OCI-M2 (cell line): ENCODE measurements around the gene TSPAN1.

ENCODE experiments used
- DNase-seq: peaks from one replicate; lab custom pipeline; 2025; ENCODE audit not compliant: unreplicated experiment; lab: John Stamatoyannopoulos, UW

Gene TSPAN1

DNA sequence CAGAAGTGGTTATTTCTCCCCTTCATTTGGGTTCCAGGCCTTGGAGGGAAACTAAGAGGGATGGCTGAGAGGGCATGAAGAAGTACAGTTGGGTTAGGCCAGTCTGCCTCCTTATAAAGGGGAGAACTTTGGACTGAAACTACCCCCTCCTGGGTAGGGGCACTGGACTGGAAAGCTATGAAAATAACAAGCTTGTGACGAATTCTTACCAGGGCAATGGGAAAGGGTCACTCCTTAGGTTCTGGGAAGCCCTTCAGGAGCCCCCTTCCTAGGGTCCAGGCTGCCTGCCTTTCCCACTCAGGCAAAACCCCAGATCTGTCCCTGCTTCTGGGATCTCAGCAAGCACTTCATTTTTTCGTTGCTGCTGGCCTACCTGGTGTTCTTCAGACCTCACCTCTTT, 11.2 kb downstream of the TSPAN1 start:
- DNase-seq, result no peak

GRCh38 chr1:46187106-46187869, 12.4 kb downstream of the TSPAN1 start:
- DNase-seq, result no peak

DNA sequence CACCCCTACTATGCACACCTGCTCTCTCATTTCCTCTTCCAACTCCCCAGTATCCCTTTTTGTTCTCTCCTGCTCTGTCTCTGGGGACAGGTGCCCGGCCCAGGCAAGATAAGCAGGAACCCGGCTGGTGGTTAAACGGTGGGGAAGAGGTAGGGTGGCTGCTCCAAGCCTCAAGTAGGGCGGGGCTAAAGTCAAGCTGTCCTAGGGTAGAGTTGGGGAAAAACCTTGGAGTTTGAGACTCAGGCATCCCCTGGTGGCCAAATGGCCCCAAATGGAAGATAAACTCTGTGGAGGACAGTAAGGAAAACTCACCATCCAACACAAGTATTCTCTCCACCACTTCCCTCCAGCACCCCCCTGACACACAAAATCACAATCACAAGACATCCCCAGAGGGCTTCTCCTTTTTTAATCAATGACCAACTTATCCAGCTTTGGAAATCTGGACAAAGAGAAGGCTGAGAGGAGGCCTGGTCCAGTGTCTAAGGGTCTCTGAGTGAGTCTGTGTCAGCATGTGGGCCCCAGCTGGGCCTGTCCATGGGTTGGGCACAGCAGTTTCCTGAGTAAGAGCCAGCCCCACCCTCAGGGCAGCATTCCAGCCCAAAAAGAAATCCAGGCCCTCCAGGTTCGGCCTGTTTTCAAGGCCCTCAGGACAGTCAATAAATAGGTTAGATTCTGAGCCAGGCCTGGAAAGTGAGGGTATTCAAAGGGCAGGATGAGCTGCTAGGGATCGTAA, 13.6 kb downstream of the TSPAN1 start:
- DNase-seq, result no peak

- DNase-seq, result no peak
These were observed 15.7 kb downstream of the TSPAN1 start for GRCh38 chr1:46190539-46190938.

DNA sequence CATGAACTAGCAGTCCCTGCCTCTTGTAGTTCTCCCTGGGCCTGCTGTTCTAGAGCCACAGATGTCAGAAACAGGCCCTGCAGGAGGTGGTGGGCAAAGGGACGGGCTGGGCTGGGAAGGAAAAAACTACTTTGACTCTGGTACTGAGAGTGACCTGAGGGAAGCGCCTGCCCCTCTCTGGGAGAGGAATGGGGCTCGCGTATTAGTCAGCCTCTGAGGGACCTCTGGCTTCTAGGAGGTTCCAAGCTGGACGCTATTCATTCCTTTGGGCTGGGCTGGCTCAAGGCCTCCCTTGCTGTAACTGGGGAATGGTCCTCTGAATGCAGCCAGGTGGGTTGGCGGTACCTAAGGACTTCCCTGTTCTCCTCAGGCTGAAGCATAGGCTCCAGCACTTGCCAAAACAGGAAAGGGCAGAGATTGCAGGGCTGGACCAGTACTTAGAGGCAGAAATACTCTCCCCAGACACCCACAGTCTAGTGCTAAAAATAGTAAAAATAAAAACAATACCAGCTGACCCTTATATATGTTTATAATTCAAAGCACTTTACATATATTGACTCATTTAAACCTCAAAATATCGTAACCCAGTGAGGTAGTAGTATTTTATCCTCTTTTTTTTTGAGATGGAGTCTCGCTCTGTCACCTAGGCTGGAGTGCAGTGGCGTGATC, 16.3 kb downstream of the TSPAN1 start:
- DNase-seq, result no peak

- no peak for DNase-seq
These were observed 17.3 kb downstream of the TSPAN1 start for GRCh38 chr1:46192171-46192570.

- DNase-seq, result no peak
These were observed 18.4 kb downstream of the TSPAN1 start for GRCh38 chr1:46193285-46193684.

DNA sequence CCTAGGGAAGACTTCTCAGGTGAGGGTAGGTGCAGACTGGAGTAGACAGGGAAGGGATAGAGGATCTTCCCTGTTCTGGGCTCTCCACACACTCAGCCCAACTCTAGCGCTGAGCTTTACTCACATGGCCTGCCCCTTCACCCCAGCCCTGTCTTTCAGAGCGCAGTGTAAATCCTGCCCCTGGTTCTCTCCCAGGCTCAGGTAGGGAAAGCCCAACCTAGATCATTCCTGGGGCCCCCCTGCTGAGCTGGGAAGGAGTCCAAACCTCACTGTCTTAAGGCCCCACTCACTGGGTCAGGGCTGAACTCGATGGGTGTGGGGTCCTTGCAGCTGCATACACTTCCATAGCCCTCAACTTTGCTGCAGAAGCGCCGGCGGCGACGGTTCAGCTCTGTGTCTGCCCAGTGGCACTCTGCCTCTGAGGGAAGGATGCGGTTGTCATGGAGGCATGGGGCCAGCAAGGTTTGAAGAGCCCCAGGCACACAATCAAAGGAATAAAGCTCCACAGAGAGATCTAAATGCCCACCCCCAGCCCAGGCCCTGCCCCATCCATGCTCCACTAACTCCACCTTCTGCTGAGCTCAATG, 19.2 kb downstream of the TSPAN1 start:
- DNase-seq, result no peak

DNA sequence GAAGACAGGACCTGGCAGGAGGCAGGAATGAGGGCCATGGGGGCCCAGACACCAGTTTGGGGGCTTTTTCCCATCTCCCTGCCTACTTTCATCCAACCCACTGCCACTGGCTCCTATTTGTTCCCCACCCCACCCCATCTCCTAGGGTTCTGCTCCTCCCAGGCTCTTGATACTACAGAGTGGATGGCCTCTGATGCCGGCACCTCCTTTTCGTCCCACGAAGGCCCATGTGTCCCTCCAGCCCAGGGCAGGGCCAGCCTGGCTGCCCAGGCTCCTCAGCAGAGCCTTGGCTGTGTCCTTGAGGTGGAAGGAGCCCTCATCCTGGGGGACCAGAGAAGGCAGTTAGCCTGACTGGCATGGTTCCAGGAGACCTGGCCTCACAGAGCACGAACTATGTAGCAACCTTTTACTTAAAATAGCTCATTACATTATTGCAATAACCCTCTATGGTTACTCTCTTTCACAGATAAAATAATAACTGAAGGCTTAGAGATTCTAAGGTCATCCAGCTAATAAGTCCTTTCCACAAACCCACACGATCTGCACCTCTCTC, 19.8 kb downstream of the TSPAN1 start:
- DNase-seq, result no peak

- DNase-seq, result no peak
These were observed 21.7 kb downstream of the TSPAN1 start for GRCh38 chr1:46196609-46197008.

DNA sequence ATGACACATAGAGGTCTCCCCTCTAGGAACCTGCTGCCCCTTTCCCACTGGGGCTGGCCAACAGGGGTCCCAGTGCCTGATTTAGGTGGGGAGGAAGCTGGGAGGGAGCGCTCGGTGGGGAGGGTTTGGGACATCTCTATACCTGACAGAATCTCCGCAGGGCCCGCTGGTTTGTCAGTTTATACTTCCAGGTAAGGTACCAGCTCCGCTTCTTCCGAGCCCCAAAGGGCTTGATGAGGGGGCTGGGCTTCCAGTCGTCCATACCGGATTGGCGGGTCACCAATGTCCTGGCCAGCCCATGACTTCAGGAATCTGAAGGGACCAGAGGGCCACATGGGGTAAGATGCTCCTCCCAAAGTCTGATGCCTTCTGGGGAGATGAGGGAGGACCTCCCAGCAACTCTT, 22.7 kb downstream of the TSPAN1 start:
- DNase-seq, result no peak

DNA sequence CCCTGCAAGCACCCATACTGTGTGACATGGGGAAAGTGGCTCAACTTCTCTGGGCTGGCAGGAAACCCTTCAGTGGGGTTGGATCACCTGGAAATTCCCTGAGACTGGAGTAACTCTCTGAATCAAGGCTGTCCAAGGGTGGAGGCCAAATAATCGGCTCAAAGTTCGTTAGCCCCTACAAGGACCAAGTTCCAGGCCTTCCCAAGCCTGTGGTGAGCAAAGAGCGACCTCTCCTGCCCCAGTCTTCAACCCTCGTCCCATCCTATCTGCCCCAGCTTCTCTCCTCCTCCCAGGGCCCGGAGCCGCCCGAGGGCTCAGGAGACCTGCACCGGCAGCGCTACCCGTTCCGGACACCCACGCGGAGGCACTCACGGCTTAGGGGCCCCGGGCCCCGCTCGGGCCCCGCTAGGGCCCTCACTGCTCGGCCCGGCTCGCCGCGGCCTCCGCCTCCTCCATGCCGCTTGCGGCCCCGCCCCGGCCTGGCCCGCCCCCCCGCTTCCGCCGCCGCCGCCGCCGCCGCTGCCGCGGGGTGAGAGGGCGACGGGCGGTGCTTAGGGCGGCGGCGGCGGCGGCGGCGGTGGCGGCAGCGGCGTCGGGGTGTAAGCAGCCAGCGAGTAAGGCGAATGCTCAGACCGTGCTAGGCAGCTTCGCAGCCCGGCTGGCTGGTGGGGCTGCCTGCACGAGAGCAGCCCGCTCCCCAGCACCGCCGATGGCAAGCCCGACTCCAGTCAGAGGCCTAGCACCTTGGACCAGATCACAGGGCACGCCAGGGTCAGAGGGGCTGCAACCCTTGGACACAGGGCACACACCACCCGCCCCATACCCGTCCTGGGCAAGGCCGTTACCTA, 23.3 kb downstream of the TSPAN1 start, which contains the start of gene POMGNT1:
TSS of gene POMGNT1 (minus strand) at position 471 of the 848 bp plus-strand sequence. CDS start 613 bp downstream, outside the sequence.
- no peak for DNase-seq

GRCh38 chr1:46199233-46199749, 24.4 kb downstream of the TSPAN1 start:
- no peak for DNase-seq

DNA sequence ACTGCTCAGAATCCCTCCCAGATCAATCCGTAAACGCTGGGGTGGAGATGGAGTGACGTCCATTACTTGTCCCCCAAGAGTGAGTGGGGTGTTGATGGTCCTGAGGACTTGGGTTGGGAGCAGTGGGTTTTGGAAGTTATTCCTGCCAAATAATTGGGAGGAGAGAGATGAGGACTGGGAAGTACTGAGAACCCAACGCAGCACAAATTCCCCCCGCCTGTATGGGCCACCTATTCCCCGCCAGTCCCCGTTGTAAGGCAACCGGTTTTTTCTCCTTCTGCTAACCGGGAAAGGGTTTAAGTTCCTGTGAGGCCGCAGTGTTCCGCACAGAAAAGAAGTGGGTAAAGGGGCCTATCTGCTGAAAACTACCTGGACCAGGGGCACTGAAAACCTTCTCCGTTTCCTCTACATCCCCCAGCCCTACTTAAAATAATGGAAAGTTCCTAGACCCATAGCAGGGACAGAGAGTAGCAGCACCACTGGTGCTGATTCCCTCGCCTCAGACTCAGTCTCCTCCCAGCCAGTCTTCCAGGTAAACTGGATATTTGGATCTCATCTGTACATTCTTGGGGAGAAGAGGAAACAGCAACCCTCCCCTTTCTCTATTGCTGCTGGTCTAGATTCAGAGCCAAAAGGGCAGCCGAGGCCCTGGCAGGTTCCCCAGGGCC, 29.0 kb downstream of the TSPAN1 start:
- no peak for DNase-seq

GRCh38 chr1:46204406-46204742, 29.5 kb downstream of the TSPAN1 start:
- DNase-seq, result no peak

GRCh38 chr1:46205141-46205540, 30.3 kb downstream of the TSPAN1 start:
- no peak for DNase-seq

- no peak for DNase-seq
These were observed 30.9 kb downstream of the TSPAN1 start for GRCh38 chr1:46205791-46206190.

GRCh38 chr1:46206399-46206798, 31.5 kb downstream of the TSPAN1 start:
- DNase-seq, result no peak

GRCh38 chr1:46210561-46210960, 35.7 kb downstream of the TSPAN1 start:
- no peak for DNase-seq

GRCh38 chr1:46211051-46211450, 36.2 kb downstream of the TSPAN1 start:
- DNase-seq, result no peak
